Measurements from ENCODE around the gene RAVER1. TPM values are rescaled to one million over a fixed set of nuclear protein-coding genes. Genes with fewer than 3 reads are reported as not detected.
A peak's percentile ranks its signal among the peaks of the same experiment; 100 is the strongest.

Gene RAVER1
- total and polyA plus RNA-seq, 9 of the 15 experiments (the other 6 are each of a cell fraction or from before 2014, with no cell fraction given), result 0.06 to 113 (median 7.0) TPM

GRCh38 chr19:10289836-10290356, 43.4 kb downstream of the RAVER1 start, which contains the start of gene ICAM5 (continued):
- TF ChIP-seq, protein P1, sequence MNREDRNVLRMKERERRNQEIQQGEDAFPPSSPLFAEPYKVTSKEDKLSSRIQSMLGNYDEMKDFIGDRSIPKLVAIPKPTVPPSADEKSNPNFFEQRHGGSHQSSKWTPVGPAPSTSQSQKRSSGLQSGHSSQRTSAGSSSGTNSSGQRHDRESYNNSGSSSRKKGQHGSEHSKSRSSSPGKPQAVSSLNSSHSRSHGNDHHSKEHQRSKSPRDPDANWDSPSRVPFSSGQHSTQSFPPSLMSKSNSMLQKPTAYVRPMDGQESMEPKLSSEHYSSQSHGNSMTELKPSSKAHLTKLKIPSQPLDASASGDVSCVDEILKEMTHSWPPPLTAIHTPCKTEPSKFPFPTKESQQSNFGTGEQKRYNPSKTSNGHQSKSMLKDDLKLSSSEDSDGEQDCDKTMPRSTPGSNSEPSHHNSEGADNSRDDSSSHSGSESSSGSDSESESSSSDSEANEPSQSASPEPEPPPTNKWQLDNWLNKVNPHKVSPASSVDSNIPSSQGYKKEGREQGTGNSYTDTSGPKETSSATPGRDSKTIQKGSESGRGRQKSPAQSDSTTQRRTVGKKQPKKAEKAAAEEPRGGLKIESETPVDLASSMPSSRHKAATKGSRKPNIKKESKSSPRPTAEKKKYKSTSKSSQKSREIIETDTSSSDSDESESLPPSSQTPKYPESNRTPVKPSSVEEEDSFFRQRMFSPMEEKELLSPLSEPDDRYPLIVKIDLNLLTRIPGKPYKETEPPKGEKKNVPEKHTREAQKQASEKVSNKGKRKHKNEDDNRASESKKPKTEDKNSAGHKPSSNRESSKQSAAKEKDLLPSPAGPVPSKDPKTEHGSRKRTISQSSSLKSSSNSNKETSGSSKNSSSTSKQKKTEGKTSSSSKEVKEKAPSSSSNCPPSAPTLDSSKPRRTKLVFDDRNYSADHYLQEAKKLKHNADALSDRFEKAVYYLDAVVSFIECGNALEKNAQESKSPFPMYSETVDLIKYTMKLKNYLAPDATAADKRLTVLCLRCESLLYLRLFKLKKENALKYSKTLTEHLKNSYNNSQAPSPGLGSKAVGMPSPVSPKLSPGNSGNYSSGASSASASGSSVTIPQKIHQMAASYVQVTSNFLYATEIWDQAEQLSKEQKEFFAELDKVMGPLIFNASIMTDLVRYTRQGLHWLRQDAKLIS (CRISPR knock-in tag; IDR thresholded peaks at IDR 0.05), result no peak; the same call in 1 of the 2 replicates
- TF ChIP-seq, protein P2, sequence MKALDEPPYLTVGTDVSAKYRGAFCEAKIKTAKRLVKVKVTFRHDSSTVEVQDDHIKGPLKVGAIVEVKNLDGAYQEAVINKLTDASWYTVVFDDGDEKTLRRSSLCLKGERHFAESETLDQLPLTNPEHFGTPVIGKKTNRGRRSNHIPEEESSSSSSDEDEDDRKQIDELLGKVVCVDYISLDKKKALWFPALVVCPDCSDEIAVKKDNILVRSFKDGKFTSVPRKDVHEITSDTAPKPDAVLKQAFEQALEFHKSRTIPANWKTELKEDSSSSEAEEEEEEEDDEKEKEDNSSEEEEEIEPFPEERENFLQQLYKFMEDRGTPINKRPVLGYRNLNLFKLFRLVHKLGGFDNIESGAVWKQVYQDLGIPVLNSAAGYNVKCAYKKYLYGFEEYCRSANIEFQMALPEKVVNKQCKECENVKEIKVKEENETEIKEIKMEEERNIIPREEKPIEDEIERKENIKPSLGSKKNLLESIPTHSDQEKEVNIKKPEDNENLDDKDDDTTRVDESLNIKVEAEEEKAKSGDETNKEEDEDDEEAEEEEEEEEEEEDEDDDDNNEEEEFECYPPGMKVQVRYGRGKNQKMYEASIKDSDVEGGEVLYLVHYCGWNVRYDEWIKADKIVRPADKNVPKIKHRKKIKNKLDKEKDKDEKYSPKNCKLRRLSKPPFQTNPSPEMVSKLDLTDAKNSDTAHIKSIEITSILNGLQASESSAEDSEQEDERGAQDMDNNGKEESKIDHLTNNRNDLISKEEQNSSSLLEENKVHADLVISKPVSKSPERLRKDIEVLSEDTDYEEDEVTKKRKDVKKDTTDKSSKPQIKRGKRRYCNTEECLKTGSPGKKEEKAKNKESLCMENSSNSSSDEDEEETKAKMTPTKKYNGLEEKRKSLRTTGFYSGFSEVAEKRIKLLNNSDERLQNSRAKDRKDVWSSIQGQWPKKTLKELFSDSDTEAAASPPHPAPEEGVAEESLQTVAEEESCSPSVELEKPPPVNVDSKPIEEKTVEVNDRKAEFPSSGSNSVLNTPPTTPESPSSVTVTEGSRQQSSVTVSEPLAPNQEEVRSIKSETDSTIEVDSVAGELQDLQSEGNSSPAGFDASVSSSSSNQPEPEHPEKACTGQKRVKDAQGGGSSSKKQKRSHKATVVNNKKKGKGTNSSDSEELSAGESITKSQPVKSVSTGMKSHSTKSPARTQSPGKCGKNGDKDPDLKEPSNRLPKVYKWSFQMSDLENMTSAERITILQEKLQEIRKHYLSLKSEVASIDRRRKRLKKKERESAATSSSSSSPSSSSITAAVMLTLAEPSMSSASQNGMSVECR (CRISPR knock-in tag; IDR thresholded peaks at IDR 0.05), result peak; percentile 58; the same call in 1 of the 2 replicates
- TF ChIP-seq TAF15 (IDR thresholded peaks at IDR 0.05; ENCODE audit: low read depth, low read length) (no peak), MTA1 (IDR thresholded peaks at IDR 0.05; ENCODE audit: borderline replicate concordance) (no peak; the same call in 1 of the 2 replicates), ZNF785 (CRISPR knock-in tag; IDR thresholded peaks at IDR 0.05) (no peak), ZNF263 (CRISPR knock-in tag; IDR thresholded peaks at IDR 0.05; ENCODE audit: borderline replicate concordance) (peak; percentile 93), ATF2 (CRISPR knock-in tag; IDR thresholded peaks at IDR 0.05) (no peak), SOX6 (IDR thresholded peaks at IDR 0.05) (peak; percentile 7; the same call in 1 of the 2 replicates), ARHGAP35 (IDR thresholded peaks at IDR 0.05; ENCODE audit: partially characterized antibody) (peak; percentile 8), MAZ (CRISPR knock-in tag; conservative IDR thresholded peaks at IDR 0.05 in 1 of 2, IDR thresholded peaks at IDR 0.05 in 1 of 2) (peak; percentile 86 to 93), ZNF583 (CRISPR knock-in tag; IDR thresholded peaks at IDR 0.05) (no peak), ZNF57 (CRISPR knock-in tag; IDR thresholded peaks at IDR 0.05) (0 out of 2 replicates have a peak, but pooled peaks have one; percentile 30), CC2D1A (IDR thresholded peaks at IDR 0.05) (no peak), EGR1 (conservative IDR thresholded peaks at IDR 0.05) (peak; percentile 94)
- TF ChIP-seq, protein P3, sequence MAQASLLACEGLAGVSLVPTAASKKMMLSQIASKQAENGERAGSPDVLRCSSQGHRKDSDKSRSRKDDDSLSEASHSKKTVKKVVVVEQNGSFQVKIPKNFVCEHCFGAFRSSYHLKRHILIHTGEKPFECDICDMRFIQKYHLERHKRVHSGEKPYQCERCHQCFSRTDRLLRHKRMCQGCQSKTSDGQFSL (CRISPR knock-in tag; IDR thresholded peaks at IDR 0.05), result peak; percentile 69; the same call in 1 of the 2 replicates
- TF ChIP-seq, protein P3 (tag; IDR thresholded peaks at IDR 0.05), result no peak

Measured in K562 (cell line).